ENCODE data around the gene ITIH5. TPM values are rescaled to one million over a fixed set of nuclear protein-coding genes. Genes with fewer than 3 reads are reported as not detected.

ITIH5 gene
- total RNA-seq, 8 experiments from 2014 or later, result 0.15 to 154 (median 1.8) TPM

DNA sequence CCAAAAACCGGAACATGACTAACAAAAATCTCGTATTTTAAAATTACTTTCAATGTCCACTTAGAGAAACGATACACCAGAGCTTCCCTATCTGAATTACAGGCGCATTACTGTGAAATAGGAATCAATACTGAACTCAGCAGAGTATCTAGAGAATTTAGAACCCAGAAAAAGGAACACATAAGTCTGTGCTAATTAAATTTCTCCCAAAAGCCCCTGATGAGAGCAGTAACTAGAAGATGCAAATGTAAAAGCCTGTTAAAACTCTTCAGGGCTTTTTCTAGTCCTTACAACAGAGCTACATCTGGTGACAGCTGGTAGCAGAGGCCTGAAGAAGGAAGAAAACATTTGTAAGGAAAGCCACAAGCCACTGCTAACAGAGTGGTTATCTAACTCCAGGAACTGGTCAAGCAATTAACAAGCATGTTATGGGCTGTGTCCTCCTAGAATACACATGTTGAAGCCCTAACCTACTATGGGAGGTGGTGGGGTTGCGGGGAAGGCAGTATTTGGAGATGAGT is 24.2 kb downstream of the ITIH5 start:
- Histone ChIP-seq H3K4me3 (no peak overlapping the region), H3K4me1 (replicated peaks in 1 of 2) (no peaks in the 10 kb centered on the region), H3K27ac (no peak overlapping the region)
- in situ Hi-C loops (cut with MboI; ENCODE audit: low pct_unique_long_range_greater_than_20kb in 2 of 9, low sequenced_read_pairs in 9 of 9, unreplicated experiment in 9 of 9), result no loop called here
- ATAC-seq (replicated peaks in 6 of 8), result no peak
- WGBS, 10 experiments, result 5 to 85% (median 72%) methylated on average over 2 to 5 of the region's 5 CpGs; no CpG with 5 or more reads in 1 of the 10 experiments

DNA sequence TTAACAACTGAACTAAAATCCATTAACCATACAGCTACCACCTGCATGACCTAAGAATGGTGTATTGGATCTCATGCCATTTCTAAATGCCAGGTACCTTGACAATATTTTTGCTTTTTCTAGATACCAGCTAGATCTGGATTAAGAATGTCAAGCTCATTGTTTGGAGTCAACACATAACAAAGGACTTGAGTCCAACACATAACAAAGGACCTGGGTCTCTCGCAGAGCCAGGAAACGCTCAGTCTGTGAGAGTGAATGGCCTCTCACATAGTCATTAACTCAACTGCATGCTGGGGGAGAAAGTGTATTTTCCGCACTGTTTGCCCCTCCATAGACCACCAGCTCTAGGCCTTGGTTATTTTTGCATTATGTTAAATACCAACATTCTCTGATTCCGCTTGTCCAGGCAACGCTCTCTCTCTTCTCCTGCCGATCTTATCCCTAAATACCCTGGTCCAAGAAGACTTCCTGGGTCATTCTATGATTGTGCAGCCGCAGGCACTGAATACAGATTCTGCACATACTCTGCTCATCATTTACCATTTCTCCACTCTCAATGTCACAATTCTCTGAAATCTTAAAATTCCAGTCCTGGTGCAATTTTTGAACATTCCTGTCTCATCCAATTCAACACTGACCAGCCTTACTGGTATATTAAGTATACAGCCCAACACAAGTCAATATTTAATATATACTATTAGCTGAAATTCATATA is 31.2 kb downstream of the ITIH5 start:
- Histone ChIP-seq H3K4me3 (no peak overlapping the region), H3K27ac (no peak overlapping the region), H3K4me1 (replicated peaks in 1 of 2) (peaks cover 3 to 4% of the 10 kb centered on the region in 2 donors)
- 0 to 98% (median 58%) methylated on average over 1 to 7 of the region's 7 CpGs; no CpG with 5 or more reads in 2 of the 10 experiments for WGBS, 10 experiments
- peak in 5 of 8 experiments; percentile 59 to 88 (median 77) for ATAC-seq (replicated peaks in 6 of 8)
- in situ Hi-C loops (cut with MboI; ENCODE audit: low pct_unique_long_range_greater_than_20kb in 2 of 9, low sequenced_read_pairs in 9 of 9, unreplicated experiment in 9 of 9), result no loop called here

DNA sequence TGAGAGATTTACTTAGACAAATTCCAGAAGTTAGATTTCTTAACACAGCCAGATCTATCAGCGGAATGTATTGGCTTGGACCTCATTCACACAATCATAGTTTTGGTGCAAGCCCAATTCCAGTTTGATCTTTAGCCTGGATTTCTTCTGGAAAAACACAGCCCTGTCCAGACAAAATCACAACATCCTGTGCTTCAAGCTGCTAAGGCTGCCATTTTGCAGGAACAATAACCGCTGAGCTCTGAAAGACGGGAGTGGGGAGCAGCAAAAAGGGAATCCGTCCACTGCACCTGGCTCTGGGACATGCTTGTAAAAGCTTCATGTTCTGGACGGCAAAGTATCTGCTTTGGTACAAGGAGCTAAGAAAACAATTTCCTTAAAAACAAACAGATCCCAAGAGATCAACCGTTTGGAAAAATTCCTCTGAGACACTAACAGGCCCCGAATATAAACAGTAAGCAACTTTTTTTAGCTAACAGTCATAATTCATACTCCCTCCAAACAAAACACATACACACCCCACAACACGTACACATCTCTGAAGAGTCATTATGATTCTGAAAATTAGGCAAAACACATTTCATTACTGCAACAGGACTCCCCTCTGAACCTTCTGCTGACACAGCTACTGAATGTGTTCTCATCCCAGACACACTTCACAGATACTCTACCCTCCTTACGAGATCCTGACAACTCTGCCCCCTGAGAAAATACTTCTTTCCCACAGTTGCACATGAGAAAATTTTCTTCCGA is 32.4 kb downstream of the ITIH5 start:
- Histone ChIP-seq H3K4me1 (replicated peaks in 1 of 2) (peaks cover 3 to 4% of the 10 kb centered on the region in 2 donors), H3K4me3 (no peak overlapping the region), H3K27ac (no peak overlapping the region)
- in situ Hi-C loops (cut with MboI; ENCODE audit: low pct_unique_long_range_greater_than_20kb in 2 of 9, low sequenced_read_pairs in 9 of 9, unreplicated experiment in 9 of 9), result no loop called here
- WGBS, 10 experiments, result 7 to 98% (median 82%) methylated on average over 1 to 10 of the region's 10 CpGs
- ATAC-seq (replicated peaks in 6 of 8), result no peak

DNA sequence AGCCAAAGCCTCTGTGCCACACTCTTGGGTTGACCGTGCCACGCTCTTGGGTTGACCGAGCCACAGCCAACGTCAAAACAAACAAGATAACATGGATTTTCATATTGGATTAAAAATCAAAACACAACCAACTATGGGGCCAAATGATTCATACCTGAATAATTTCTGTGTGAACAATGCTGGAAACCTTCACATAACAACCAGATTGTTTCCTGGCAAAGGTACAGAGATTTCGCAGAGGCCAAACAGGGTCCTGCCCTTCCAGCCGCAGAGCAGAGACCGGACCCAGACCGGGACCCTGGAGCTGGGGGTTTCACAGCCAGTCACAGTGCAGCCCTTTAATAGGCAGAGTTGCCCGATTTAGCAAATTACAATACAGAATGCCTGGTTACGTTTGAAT is 40.5 kb downstream of the ITIH5 start:
- 0 to 92% (median 65%) methylated on average over 3 to 8 of the region's 10 CpGs; no CpG with 5 or more reads in 1 of the 10 experiments for WGBS, 10 experiments
- in situ Hi-C loops (cut with MboI; ENCODE audit: low pct_unique_long_range_greater_than_20kb in 2 of 9, low sequenced_read_pairs in 9 of 9, unreplicated experiment in 9 of 9), result no loop called here
- H3K27ac ChIP-seq, result no peak overlapping the region
- H3K4me3 ChIP-seq, result no peak overlapping the region
- ATAC-seq (replicated peaks in 6 of 8), result no peak
- H3K4me1 ChIP-seq (replicated peaks in 1 of 2), result no peaks in the 10 kb centered on the region

DNA sequence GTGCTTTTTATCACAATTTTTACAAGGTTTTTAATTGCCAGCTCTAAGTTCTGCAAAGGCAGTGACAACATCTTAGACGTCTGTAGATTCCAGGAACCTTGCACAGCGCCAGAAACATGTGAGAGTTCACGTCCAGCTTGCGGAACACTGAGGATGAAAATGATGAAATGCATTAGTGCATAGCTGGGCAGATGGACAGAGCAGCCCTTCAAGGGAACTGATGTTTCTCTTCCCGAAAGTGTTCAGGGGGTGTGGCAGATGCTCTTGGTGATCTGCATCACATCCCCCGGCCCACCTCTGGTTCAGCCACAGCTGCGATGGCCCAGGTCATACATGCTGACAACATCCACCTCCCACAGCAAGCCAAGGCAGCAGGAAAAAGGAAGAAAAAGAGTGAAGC is 40.9 kb downstream of the ITIH5 start:
- peak in 1 of 8 experiments; percentile 7 for ATAC-seq (replicated peaks in 6 of 8)
- in situ Hi-C loops (cut with MboI; ENCODE audit: low pct_unique_long_range_greater_than_20kb in 2 of 9, low sequenced_read_pairs in 9 of 9, unreplicated experiment in 9 of 9), result no loop called here
- H3K4me1 ChIP-seq (replicated peaks in 1 of 2), result no peaks in the 10 kb centered on the region
- no peak overlapping the region for H3K4me3 ChIP-seq
- WGBS, 10 experiments, result 0 to 84% (median 70%) methylated on average over 1 to 7 of the region's 7 CpGs; no CpG with 5 or more reads in 1 of the 10 experiments
- H3K27ac ChIP-seq, result no peak overlapping the region

DNA sequence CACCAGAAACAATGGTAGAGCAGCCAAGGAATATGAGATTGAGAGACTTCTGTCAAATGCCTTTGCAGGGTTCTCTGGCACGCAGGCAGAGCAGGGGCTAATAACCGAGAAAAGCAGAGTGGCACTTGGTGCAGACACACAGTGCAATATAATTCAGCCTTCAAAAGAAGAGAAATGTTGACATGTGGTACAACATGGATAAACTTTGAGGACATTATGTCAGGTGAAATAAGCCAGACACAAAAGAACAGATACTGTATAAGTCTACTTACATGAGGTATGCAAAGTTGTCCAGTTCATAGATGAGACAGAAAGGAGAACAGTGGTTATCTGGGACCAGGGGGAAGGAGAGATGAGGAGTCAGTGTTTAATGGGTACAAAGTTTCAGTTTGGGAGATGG is 41.8 kb downstream of the ITIH5 start:
- whole genome bisulfite sequencing, 10 experiments, result 21 to 100% (median 83%) methylated on average over 1 to 2 of the region's 2 CpGs; no CpG with 5 or more reads in 5 of the 10 experiments
- ATAC-seq (replicated peaks in 6 of 8), result no peak
- Histone ChIP-seq H3K27ac (no peak overlapping the region), H3K4me1 (replicated peaks in 1 of 2) (peaks cover 0 to 4% of the 10 kb centered on the region in 2 donors), H3K4me3 (no peak overlapping the region)
- in situ Hi-C loops (cut with MboI; ENCODE audit: low pct_unique_long_range_greater_than_20kb in 2 of 9, low sequenced_read_pairs in 9 of 9, unreplicated experiment in 9 of 9), result no loop called here

DNA sequence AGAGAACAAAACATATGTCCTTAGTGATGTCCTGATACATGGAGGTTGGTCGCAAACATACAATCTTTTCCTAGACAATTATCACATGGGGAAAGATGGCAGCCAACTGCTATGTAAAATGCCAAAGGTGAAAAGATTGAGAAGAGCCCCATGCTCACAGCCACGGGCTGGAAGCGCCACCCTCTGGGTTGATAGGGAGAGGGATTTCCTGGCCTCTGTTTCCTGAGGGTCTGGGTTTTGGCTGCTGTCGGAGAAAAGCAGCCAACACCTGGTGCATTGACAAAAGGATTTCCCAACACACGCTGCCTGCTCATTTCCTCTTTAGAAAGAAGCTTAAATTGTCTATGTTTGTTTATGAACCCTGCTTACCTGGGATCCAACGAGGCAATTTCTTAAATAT is 43.8 kb downstream of the ITIH5 start:
- peaks cover 0 to 5% of the 10 kb centered on the region in 2 donors for H3K4me1 ChIP-seq (replicated peaks in 1 of 2)
- no peak overlapping the region for H3K27ac ChIP-seq
- 17 to 93% (median 62%) methylated on average over 1 to 6 of the region's 6 CpGs for WGBS, 10 experiments
- ATAC-seq (replicated peaks in 6 of 8), result no peak
- in situ Hi-C loops (cut with MboI; ENCODE audit: low pct_unique_long_range_greater_than_20kb in 2 of 9, low sequenced_read_pairs in 9 of 9, unreplicated experiment in 9 of 9), result no loop called here
- no peak overlapping the region for H3K4me3 ChIP-seq

DNA sequence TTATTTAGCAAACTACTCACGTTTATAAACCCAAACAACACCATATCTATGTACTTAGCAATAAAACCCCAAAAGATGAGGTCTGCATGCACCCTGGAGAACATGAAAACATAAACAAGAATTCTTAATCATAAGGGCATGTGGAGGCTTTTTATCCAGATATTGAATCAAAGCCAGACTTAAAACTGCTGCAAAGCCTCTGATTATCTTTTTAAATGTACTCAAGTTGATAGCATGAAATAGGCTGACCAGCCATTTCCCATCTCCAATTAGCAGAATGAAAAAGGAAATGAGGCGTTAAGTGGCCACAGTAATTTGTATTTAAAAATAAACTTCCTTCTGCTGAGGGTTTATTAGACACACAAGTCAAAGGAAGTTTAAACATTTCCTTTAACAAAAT is 48.3 kb downstream of the ITIH5 start:
- no peak for ATAC-seq (replicated peaks in 6 of 8)
- in situ Hi-C loops (cut with MboI; ENCODE audit: low pct_unique_long_range_greater_than_20kb in 2 of 9, low sequenced_read_pairs in 9 of 9, unreplicated experiment in 9 of 9), result no loop called here
- WGBS, 10 experiments, result 0 to 100% (median 75%) methylated on average over 1 to 2 of the region's 2 CpGs; no CpG with 5 or more reads in 2 of the 10 experiments

DNA sequence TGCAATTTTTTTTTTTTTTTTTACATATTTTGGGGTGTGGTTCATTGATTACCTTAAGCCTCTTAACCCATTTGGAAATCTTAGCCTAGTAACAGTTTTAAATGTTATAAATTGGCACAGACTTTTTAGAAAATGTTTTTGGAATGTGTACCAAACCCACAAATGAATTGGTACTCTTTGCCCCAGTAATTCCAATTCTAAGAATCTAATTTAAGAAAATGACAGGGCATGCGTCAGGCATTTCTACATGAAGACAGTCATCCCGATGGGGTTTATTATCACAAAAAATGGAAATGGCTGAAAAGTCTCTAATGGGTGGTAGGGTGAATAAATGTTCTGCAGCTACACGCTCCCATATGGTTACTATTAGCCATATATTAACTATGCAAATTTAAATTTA is 54.9 kb downstream of the ITIH5 start:
- 8 to 100% (median 93%) methylated on average over 1 to 3 of the region's 3 CpGs for WGBS, 10 experiments

More for the DNA sequence above, 48.3 kb downstream of the ITIH5 start:
- H3K4me1 ChIP-seq (replicated peaks in 1 of 2), result peaks cover 0 to 5% of the 10 kb centered on the region in 2 donors
- H3K4me3 ChIP-seq, result no peak overlapping the region
- no peak overlapping the region for H3K27ac ChIP-seq

DNA sequence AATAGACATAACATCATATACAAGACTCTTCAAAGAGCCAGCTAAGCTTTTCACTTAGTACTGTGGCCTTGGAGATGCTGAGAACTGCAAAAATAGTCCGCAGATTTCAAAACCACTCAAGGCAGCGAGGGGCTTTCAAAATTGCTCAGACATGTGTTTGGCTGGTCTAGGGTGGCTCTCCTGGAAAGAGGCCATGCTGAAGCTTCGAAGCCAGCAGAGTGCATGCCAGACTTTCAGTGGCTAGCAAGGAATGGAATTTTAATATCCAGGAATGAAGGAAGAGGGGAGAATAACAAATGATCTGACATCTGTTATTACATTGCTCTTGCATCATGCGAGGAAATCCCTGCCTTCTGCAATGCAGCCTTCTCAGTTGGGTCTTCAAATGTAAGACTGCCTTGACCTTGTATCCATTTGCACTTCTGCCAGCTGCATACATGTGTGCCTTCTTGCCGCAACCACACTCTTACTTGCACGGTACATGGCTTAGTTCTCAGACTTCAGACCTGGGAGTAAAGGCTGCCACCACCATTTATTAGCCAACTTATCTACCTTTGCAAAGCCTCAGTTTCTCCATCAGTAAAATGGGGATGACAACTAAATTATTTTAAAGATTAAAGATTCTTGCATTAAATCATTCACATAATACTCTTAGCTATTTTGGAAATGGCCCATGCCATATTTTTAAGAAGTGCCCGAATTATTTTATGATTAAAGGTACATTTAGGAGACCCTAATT is 55.9 kb downstream of the ITIH5 start:
- in situ Hi-C loops (cut with MboI; ENCODE audit: low pct_unique_long_range_greater_than_20kb in 2 of 9, low sequenced_read_pairs in 9 of 9, unreplicated experiment in 9 of 9), result no loop called here
- H3K27ac ChIP-seq, result peak overlapping the region; percentile 48 to 66

More for the DNA sequence above, 54.9 kb downstream of the ITIH5 start:
- Histone ChIP-seq H3K4me3 (no peak overlapping the region), H3K4me1 (replicated peaks in 1 of 2) (peaks cover 12 to 14% of the 10 kb centered on the region in 2 donors), H3K27ac (no peak overlapping the region)
- in situ Hi-C loops (cut with MboI; ENCODE audit: low pct_unique_long_range_greater_than_20kb in 2 of 9, low sequenced_read_pairs in 9 of 9, unreplicated experiment in 9 of 9), result no loop called here
- ATAC-seq (replicated peaks in 6 of 8), result no peak

DNA sequence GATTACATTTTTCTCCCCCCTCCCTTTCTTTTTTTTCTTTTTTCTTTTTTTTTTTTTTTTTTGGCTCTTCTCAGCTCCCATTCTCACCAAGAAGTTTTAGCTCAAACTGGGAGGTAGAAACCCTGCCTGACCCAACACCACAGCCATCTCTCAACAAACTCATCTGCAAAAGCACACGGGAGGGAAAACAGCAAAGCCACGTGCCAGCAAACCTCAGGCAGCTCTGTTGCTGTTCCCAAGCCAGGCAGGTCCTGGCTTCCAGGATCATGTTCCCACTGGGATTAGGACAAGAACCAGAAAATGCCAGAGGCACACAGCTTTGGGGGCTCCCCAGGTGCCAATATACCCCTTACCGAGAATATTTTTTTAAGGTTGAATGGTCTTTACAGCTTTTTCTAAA is 56.7 kb downstream of the ITIH5 start:
- Histone ChIP-seq H3K4me3 (no peak overlapping the region), H3K4me1 (replicated peaks in 1 of 2) (peaks cover 12 to 14% of the 10 kb centered on the region in 2 donors), H3K27ac (peak overlapping the region in 1 of 2 donors; percentile 66)
- no peak for ATAC-seq (replicated peaks in 6 of 8)
- in situ Hi-C loops (cut with MboI; ENCODE audit: low pct_unique_long_range_greater_than_20kb in 2 of 9, low sequenced_read_pairs in 9 of 9, unreplicated experiment in 9 of 9), result no loop called here
- 0 to 100% (median 48%) methylated on average over 1 to 3 of the region's 3 CpGs; no CpG with 5 or more reads in 3 of the 10 experiments for WGBS, 10 experiments

More for the DNA sequence above, 55.9 kb downstream of the ITIH5 start:
- peak; percentile 13 to 94 (median 75) for ATAC-seq (replicated peaks in 6 of 8)
- H3K4me1 ChIP-seq (replicated peaks in 1 of 2), result peaks cover 12 to 14% of the 10 kb centered on the region in 2 donors
- H3K4me3 ChIP-seq, result no peak overlapping the region
- 14 to 100% (median 80%) methylated on average over 1 to 5 of the region's 7 CpGs; no CpG with 5 or more reads in 1 of the 10 experiments for WGBS, 10 experiments

DNA sequence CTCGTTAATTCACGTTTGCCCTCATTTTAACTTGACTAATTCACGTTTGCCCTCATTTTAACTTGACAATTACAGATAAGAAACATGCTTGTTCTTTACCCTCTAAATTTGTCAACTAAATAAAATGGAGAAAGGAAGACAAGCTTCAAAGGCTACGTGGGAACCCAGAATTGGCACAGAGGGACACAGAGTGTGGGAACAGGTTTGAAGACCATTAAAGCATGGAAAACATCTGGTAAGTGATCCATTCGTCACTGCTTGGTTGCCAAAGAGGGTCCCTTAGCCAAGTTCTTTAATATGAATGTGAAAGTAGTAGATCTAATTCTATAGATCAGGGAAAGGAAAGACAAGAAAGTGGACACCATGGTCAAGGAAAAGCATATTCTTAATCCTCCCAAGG is 57.2 kb downstream of the ITIH5 start:
- peaks cover 12 to 14% of the 10 kb centered on the region in 2 donors for H3K4me1 ChIP-seq (replicated peaks in 1 of 2)
- 17 to 100% (median 83%) methylated on average over 3 to 5 of the region's 5 CpGs; no CpG with 5 or more reads in 3 of the 10 experiments for WGBS, 10 experiments
- no peak overlapping the region for H3K27ac ChIP-seq
- no peak for ATAC-seq (replicated peaks in 6 of 8)
- no peak overlapping the region for H3K4me3 ChIP-seq
- in situ Hi-C loops (cut with MboI; ENCODE audit: low pct_unique_long_range_greater_than_20kb in 2 of 9, low sequenced_read_pairs in 9 of 9, unreplicated experiment in 9 of 9), result no loop called here

All from motor neuron (in vitro differentiated cells).